Measurements from ENCODE around the gene HLA-DMB. TPM values are rescaled to one million over a fixed set of nuclear protein-coding genes. Genes with fewer than 3 reads are reported as not detected.

The HLA-DMB gene
- polyA plus RNA-seq, 2 donors: 2.5 to 7.3 TPM

- Histone ChIP-seq H3K4me3 (ENCODE audit: low read depth in 1 of 2, low read length in 2 of 2) (no peak overlapping the region), H3K27ac (ENCODE audit: low read depth in 2 of 2, low read length in 1 of 2) (no peak overlapping the region), H3K36me3 (ENCODE audit: control insufficient read depth in 2 of 2, insufficient read depth in 2 of 2, low read length in 1 of 2) (no peaks in the 10 kb centered on the region), H3K9me3 (ENCODE audit: control insufficient read depth in 2 of 2, insufficient read depth in 1 of 2, low read depth in 1 of 2, low read length in 1 of 2) (no peaks in the 10 kb centered on the region), H3K27me3 (ENCODE audit: control insufficient read depth in 1 of 2, insufficient read depth in 2 of 2, low read length in 2 of 2) (no peaks in the 10 kb centered on the region), H3K4me1 (ENCODE audit: control insufficient read depth in 2 of 2, insufficient read depth in 2 of 2, low read length in 1 of 2) (no peaks in the 10 kb centered on the region)
- 80 to 83% methylated on average over 7 of the region's 7 CpGs for WGBS, 2 donors
Observed at GRCh38 chr6:32932132-32932868, 8.5 kb downstream of the HLA-DMB start.

- 0% methylated on average over 1 of the region's 1 CpG for WGBS, 2 donors
- Histone ChIP-seq H3K36me3 (ENCODE audit: control insufficient read depth in 2 of 2, insufficient read depth in 2 of 2, low read length in 1 of 2) (no peaks in the 10 kb centered on the region), H3K4me1 (ENCODE audit: control insufficient read depth in 2 of 2, insufficient read depth in 2 of 2, low read length in 1 of 2) (no peaks in the 10 kb centered on the region), H3K9me3 (ENCODE audit: control insufficient read depth in 2 of 2, insufficient read depth in 1 of 2, low read depth in 1 of 2, low read length in 1 of 2) (no peaks in the 10 kb centered on the region), H3K27ac (ENCODE audit: low read depth in 2 of 2, low read length in 1 of 2) (no peak overlapping the region), H3K27me3 (ENCODE audit: control insufficient read depth in 1 of 2, insufficient read depth in 2 of 2, low read length in 2 of 2) (no peaks in the 10 kb centered on the region), H3K4me3 (ENCODE audit: low read depth in 1 of 2, low read length in 2 of 2) (no peak overlapping the region)
Observed at GRCh38 chr6:32931211-32931610, 9.6 kb downstream of the HLA-DMB start.

- Histone ChIP-seq H3K9me3 (ENCODE audit: control insufficient read depth in 2 of 2, insufficient read depth in 1 of 2, low read depth in 1 of 2, low read length in 1 of 2) (no peaks in the 10 kb centered on the region), H3K27me3 (ENCODE audit: control insufficient read depth in 1 of 2, insufficient read depth in 2 of 2, low read length in 2 of 2) (no peaks in the 10 kb centered on the region), H3K4me3 (ENCODE audit: low read depth in 1 of 2, low read length in 2 of 2) (no peak overlapping the region), H3K4me1 (ENCODE audit: control insufficient read depth in 2 of 2, insufficient read depth in 2 of 2, low read length in 1 of 2) (no peaks in the 10 kb centered on the region), H3K27ac (ENCODE audit: low read depth in 2 of 2, low read length in 1 of 2) (no peak overlapping the region), H3K36me3 (ENCODE audit: control insufficient read depth in 2 of 2, insufficient read depth in 2 of 2, low read length in 1 of 2) (no peaks in the 10 kb centered on the region)
- 81 to 89% methylated on average over 2 of the region's 2 CpGs for WGBS, 2 donors
Observed at GRCh38 chr6:32922083-32922482, 18.7 kb downstream of the HLA-DMB start.

- WGBS, 2 donors: 47 to 61% methylated on average over 2 of the region's 2 CpGs
- H3K36me3 ChIP-seq (ENCODE audit: control insufficient read depth in 2 of 2, insufficient read depth in 2 of 2, low read length in 1 of 2): no peaks in the 10 kb centered on the region
- H3K9me3 ChIP-seq (ENCODE audit: control insufficient read depth in 2 of 2, insufficient read depth in 1 of 2, low read depth in 1 of 2, low read length in 1 of 2): no peaks in the 10 kb centered on the region
- no peaks in the 10 kb centered on the region for H3K27me3 ChIP-seq (ENCODE audit: control insufficient read depth in 1 of 2, insufficient read depth in 2 of 2, low read length in 2 of 2)
- H3K27ac ChIP-seq (ENCODE audit: low read depth in 2 of 2, low read length in 1 of 2): no peak overlapping the region
- H3K4me1 ChIP-seq (ENCODE audit: control insufficient read depth in 2 of 2, insufficient read depth in 2 of 2, low read length in 1 of 2): no peaks in the 10 kb centered on the region
- H3K4me3 ChIP-seq (ENCODE audit: low read depth in 1 of 2, low read length in 2 of 2): no peak overlapping the region
Observed at GRCh38 chr6:32920715-32921114, 20.1 kb downstream of the HLA-DMB start.

- H3K4me1 ChIP-seq (ENCODE audit: control insufficient read depth in 2 of 2, insufficient read depth in 2 of 2, low read length in 1 of 2): no peaks in the 10 kb centered on the region
- no peaks in the 10 kb centered on the region for H3K36me3 ChIP-seq (ENCODE audit: control insufficient read depth in 2 of 2, insufficient read depth in 2 of 2, low read length in 1 of 2)
- no peak overlapping the region for H3K4me3 ChIP-seq (ENCODE audit: low read depth in 1 of 2, low read length in 2 of 2)
- H3K9me3 ChIP-seq (ENCODE audit: control insufficient read depth in 2 of 2, insufficient read depth in 1 of 2, low read depth in 1 of 2, low read length in 1 of 2): no peaks in the 10 kb centered on the region
- H3K27ac ChIP-seq (ENCODE audit: low read depth in 2 of 2, low read length in 1 of 2): no peak overlapping the region
- H3K27me3 ChIP-seq (ENCODE audit: control insufficient read depth in 1 of 2, insufficient read depth in 2 of 2, low read length in 2 of 2): peaks cover 0 to 3% of the 10 kb centered on the region in 2 donors
- 49 to 59% methylated on average over 1 of the region's 1 CpG for WGBS, 2 donors
Observed at GRCh38 chr6:32912951-32913350, 27.9 kb downstream of the HLA-DMB start.

- H3K27ac ChIP-seq (ENCODE audit: low read depth in 2 of 2, low read length in 1 of 2): no peak overlapping the region
Observed at GRCh38 chr6:32908897-32909296, 31.9 kb downstream of the HLA-DMB start.

GRCh38 chr6:32906539-32906938 is 34.3 kb downstream of the HLA-DMB start:
- Histone ChIP-seq H3K27ac (ENCODE audit: low read depth in 2 of 2, low read length in 1 of 2) (no peak overlapping the region), H3K4me3 (ENCODE audit: low read depth in 1 of 2, low read length in 2 of 2) (no peak overlapping the region), H3K4me1 (ENCODE audit: control insufficient read depth in 2 of 2, insufficient read depth in 2 of 2, low read length in 1 of 2) (no peaks in the 10 kb centered on the region), H3K36me3 (ENCODE audit: control insufficient read depth in 2 of 2, insufficient read depth in 2 of 2, low read length in 1 of 2) (no peaks in the 10 kb centered on the region), H3K9me3 (ENCODE audit: control insufficient read depth in 2 of 2, insufficient read depth in 1 of 2, low read depth in 1 of 2, low read length in 1 of 2) (no peaks in the 10 kb centered on the region), H3K27me3 (ENCODE audit: control insufficient read depth in 1 of 2, insufficient read depth in 2 of 2, low read length in 2 of 2) (no peaks in the 10 kb centered on the region)
- WGBS, 2 donors: 69 to 73% methylated on average over 1 of the region's 1 CpG

More at GRCh38 chr6:32908897-32909296, 31.9 kb downstream of the HLA-DMB start:
- H3K4me3 ChIP-seq (ENCODE audit: low read depth in 1 of 2, low read length in 2 of 2): no peak overlapping the region
- H3K36me3 ChIP-seq (ENCODE audit: control insufficient read depth in 2 of 2, insufficient read depth in 2 of 2, low read length in 1 of 2): no peaks in the 10 kb centered on the region
- 67 to 76% methylated on average over 2 of the region's 2 CpGs for WGBS, 2 donors
- peaks cover 0 to 3% of the 10 kb centered on the region in 2 donors for H3K27me3 ChIP-seq (ENCODE audit: control insufficient read depth in 1 of 2, insufficient read depth in 2 of 2, low read length in 2 of 2)
- H3K4me1 ChIP-seq (ENCODE audit: control insufficient read depth in 2 of 2, insufficient read depth in 2 of 2, low read length in 1 of 2): no peaks in the 10 kb centered on the region
- no peaks in the 10 kb centered on the region for H3K9me3 ChIP-seq (ENCODE audit: control insufficient read depth in 2 of 2, insufficient read depth in 1 of 2, low read depth in 1 of 2, low read length in 1 of 2)

- 89 to 95% methylated on average over 2 of the region's 2 CpGs for WGBS, 2 donors
- Histone ChIP-seq H3K9me3 (ENCODE audit: control insufficient read depth in 2 of 2, insufficient read depth in 1 of 2, low read depth in 1 of 2, low read length in 1 of 2) (no peaks in the 10 kb centered on the region), H3K4me3 (ENCODE audit: low read depth in 1 of 2, low read length in 2 of 2) (no peak overlapping the region), H3K36me3 (ENCODE audit: control insufficient read depth in 2 of 2, insufficient read depth in 2 of 2, low read length in 1 of 2) (peaks cover 0 to 3% of the 10 kb centered on the region in 2 donors), H3K4me1 (ENCODE audit: control insufficient read depth in 2 of 2, insufficient read depth in 2 of 2, low read length in 1 of 2) (no peaks in the 10 kb centered on the region), H3K27me3 (ENCODE audit: control insufficient read depth in 1 of 2, insufficient read depth in 2 of 2, low read length in 2 of 2) (no peaks in the 10 kb centered on the region), H3K27ac (ENCODE audit: low read depth in 2 of 2, low read length in 1 of 2) (no peak overlapping the region)
Observed at GRCh38 chr6:32905078-32905477, 35.8 kb downstream of the HLA-DMB start.

GRCh38 chr6:32903952-32904351 is 36.9 kb downstream of the HLA-DMB start:
- Histone ChIP-seq H3K27ac (ENCODE audit: low read depth in 2 of 2, low read length in 1 of 2) (no peak overlapping the region), H3K4me1 (ENCODE audit: control insufficient read depth in 2 of 2, insufficient read depth in 2 of 2, low read length in 1 of 2) (no peaks in the 10 kb centered on the region), H3K9me3 (ENCODE audit: control insufficient read depth in 2 of 2, insufficient read depth in 1 of 2, low read depth in 1 of 2, low read length in 1 of 2) (no peaks in the 10 kb centered on the region), H3K27me3 (ENCODE audit: control insufficient read depth in 1 of 2, insufficient read depth in 2 of 2, low read length in 2 of 2) (no peaks in the 10 kb centered on the region), H3K36me3 (ENCODE audit: control insufficient read depth in 2 of 2, insufficient read depth in 2 of 2, low read length in 1 of 2) (peaks cover 0 to 3% of the 10 kb centered on the region in 2 donors), H3K4me3 (ENCODE audit: low read depth in 1 of 2, low read length in 2 of 2) (no peak overlapping the region)

- no peaks in the 10 kb centered on the region for H3K27me3 ChIP-seq (ENCODE audit: control insufficient read depth in 1 of 2, insufficient read depth in 2 of 2, low read length in 2 of 2)
Observed at GRCh38 chr6:32895006-32895345, 45.9 kb downstream of the HLA-DMB start.

More at GRCh38 chr6:32895006-32895345, 45.9 kb downstream of the HLA-DMB start:
- Histone ChIP-seq H3K36me3 (ENCODE audit: control insufficient read depth in 2 of 2, insufficient read depth in 2 of 2, low read length in 1 of 2) (no peaks in the 10 kb centered on the region), H3K9me3 (ENCODE audit: control insufficient read depth in 2 of 2, insufficient read depth in 1 of 2, low read depth in 1 of 2, low read length in 1 of 2) (no peaks in the 10 kb centered on the region), H3K4me1 (ENCODE audit: control insufficient read depth in 2 of 2, insufficient read depth in 2 of 2, low read length in 1 of 2) (peaks cover 0 to 3% of the 10 kb centered on the region in 2 donors), H3K27ac (ENCODE audit: low read depth in 2 of 2, low read length in 1 of 2) (peak overlapping the region; percentile 95 to 97), H3K4me3 (ENCODE audit: low read depth in 1 of 2, low read length in 2 of 2) (peak overlapping the region; percentile 78 to 94)
- 0 to 1% methylated on average over 8 of the region's 8 CpGs for WGBS, 2 donors
